GM13976 (cell line): ENCODE results near the gene ERBB4.

Source experiments
- DNase-seq: peaks from one replicate; pipeline ENCODE4 v3.0.0; 2012; ENCODE audit warnings: low spot score
- CTCF ChIP-seq: IDR thresholded peaks from 2 replicates; pipeline ENCODE4 v1.5.1; 2012; ENCODE audit warnings: borderline replicate concordance, mild to moderate bottlenecking; ENCODE audit not compliant: insufficient read depth; ENCODE audit errors: extremely low read depth, missing control alignments, control extremely low read depth
- in situ Hi-C: fragments of 300-500 bp; cut with MboI; formaldehyde crosslinking; loops from one replicate; pipeline ENCODE4 v1.12.0; 2022; ENCODE audit warnings: low sequenced_read_pairs, mixed read lengths, inconsistent platforms; ENCODE audit not compliant: unreplicated experiment

The ERBB4 gene

DNA sequence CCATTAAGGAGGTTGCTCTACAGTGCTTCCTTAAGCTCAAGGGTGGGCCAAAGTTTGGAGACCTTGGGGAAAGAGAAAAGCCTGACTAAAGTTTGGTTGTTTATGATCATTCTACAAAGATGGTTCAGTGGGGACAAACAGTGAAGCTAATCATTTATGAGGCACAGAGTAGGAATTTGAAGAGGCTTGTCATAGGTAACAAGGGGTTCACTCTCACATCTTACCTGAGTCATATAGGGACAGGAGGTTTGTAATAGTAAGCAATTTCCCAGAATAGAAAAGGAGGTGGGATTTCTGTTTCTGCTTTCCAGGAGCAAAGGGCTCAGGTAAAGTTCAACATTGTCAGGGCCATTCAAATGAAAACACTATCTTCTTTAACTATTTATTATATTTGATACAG lies 1194.3 kb downstream of the ERBB4 start:
- DNase-seq, result no peak
- in situ Hi-C loops, result no loop called here
- no peak for TF ChIP-seq CTCF

DNA sequence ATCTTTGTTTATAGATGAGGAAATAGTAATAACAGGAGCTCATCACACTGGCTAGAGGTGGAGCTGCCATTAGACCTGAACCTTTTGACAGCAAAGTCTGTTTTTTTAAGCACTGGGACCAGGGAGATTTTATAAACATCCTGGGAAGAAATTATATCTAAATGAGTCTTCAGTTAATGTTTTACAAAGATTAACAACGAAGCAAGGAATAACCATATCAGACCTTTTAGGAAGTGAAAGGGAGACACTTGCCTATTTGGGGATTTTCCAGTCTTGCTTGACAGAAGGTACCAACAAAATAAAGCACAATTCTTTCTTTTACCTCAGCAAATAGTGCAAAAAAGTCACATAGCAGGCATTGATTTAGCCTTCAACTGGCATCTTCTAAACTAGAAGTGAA lies 1205.2 kb downstream of the ERBB4 start:
- TF ChIP-seq CTCF, result no peak
- DNase-seq, result no peak
- in situ Hi-C loops, result no loop called here

- no peak for DNase-seq
- no peak for TF ChIP-seq CTCF
- in situ Hi-C loops, result no loop called here
Observed at GRCh38 chr2:211331736-211332135, 1206.9 kb downstream of the ERBB4 start.

DNA sequence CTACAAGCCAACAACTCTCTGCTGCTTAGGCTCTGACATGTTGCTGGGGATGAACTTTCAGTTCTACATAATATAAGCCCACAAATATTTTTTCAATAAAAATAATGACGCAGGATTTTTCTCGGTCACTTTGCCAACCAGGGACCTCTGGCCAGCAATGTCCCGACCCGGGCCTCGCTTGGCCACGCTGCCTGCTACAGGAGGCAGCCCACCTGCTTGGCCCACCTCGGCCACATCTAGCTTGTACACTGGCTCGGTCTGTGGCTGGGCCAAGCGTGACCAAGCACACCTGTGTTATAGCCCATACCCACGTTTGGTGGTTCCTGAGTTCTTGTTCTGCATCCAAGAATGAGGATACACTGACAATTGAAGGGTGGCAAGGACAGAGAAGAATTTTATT lies 1208.7 kb downstream of the ERBB4 start:
- in situ Hi-C loops, result no loop called here
- DNase-seq, result no peak
- TF ChIP-seq CTCF, result no peak

- no peak for DNase-seq
- TF ChIP-seq CTCF, result no peak
- in situ Hi-C loops, result no loop called here
Observed at GRCh38 chr2:211329421-211329820, 1209.2 kb downstream of the ERBB4 start.

- in situ Hi-C loops, result no loop called here
- DNase-seq, result no peak
- TF ChIP-seq CTCF, result no peak
Observed at GRCh38 chr2:211328126-211328525, 1210.5 kb downstream of the ERBB4 start.
